Hepatocyte (in vitro differentiated cells): ENCODE data around the gene P2RX4. TPM values are rescaled to one million over a fixed set of nuclear protein-coding genes. Genes with fewer than 3 reads are reported as not detected.
"Not testable (repeated sequence)": the region's sequence is repeated elsewhere in the genome, so short reads cannot be mapped to it uniquely, and the experiment has no call there.

Source experiments
- DNase-seq: peaks from one replicate; pipeline ENCODE4 v3.0.0-alpha.2; 2016; ENCODE audit warnings: low spot score
- H2AFZ ChIP-seq: fragments of 200-600 bp; sonication (generic); 2 replicates; pipeline ENCODE4 v1.6.0; 2016; ENCODE audit warnings: antibody characterized with exemption, mild to moderate bottlenecking
- H3K27ac ChIP-seq: fragments of 200-600 bp; sonication (generic); 2 replicates; pipeline ENCODE4 v1.5.1; 2016; ENCODE audit warnings: mild to moderate bottlenecking
- H3K27me3 ChIP-seq: fragments of 200-600 bp; sonication (generic); 2 replicates; pipeline ENCODE4 v1.6.1; 2016
- H3K36me3 ChIP-seq: fragments of 200-600 bp; sonication (generic); replicated peaks from 2 replicates; pipeline ENCODE4 v1.5.1; 2016; ENCODE audit warnings: low read depth; ENCODE audit not compliant: insufficient read depth
- H3K4me1 ChIP-seq: fragments of 200-600 bp; sonication (generic); 2 replicates; pipeline ENCODE4 v1.5.1; 2016; ENCODE audit warnings: mild to moderate bottlenecking, moderate library complexity; ENCODE audit not compliant: insufficient read depth
- H3K4me2 ChIP-seq: fragments of 200-600 bp; sonication (generic); 2 replicates; pipeline ENCODE4 v1.6.0; 2016
- H3K4me3 ChIP-seq: fragments of 200-600 bp; sonication (generic); 2 replicates; pipeline ENCODE4 v1.5.1; 2016; ENCODE audit warnings: mild to moderate bottlenecking
- H3K79me2 ChIP-seq: fragments of 200-600 bp; sonication (generic); 2 replicates; pipeline ENCODE4 v1.6.0; 2017; ENCODE audit warnings: mild to moderate bottlenecking
- H3K9me2 ChIP-seq: fragments of 200-600 bp; sonication (generic); replicated peaks from 2 replicates; pipeline ENCODE4 v1.6.0; 2017; ENCODE audit warnings: mild to moderate bottlenecking; ENCODE audit not compliant: insufficient read depth
- H3K9me3 ChIP-seq: fragments of 200-600 bp; sonication (generic); 2 replicates; pipeline ENCODE4 v1.5.1; 2016; ENCODE audit warnings: low read depth, mild to moderate bottlenecking
- H4K20me1 ChIP-seq: fragments of 200-600 bp; sonication (generic); 2 replicates; pipeline ENCODE4 v1.6.0; 2016; ENCODE audit warnings: mild to moderate bottlenecking; ENCODE audit not compliant: insufficient read depth, poor library complexity, severe bottlenecking
- EZH2 ChIP-seq: fragments of 200-600 bp; sonication (generic); IDR thresholded peaks from 2 replicates; pipeline ENCODE4 v1.6.1; 2016; ENCODE audit warnings: antibody characterized with exemption, mild to moderate bottlenecking, borderline replicate concordance
- EZH2phosphoT487 ChIP-seq: fragments of 200-600 bp; sonication (generic); IDR thresholded peaks from one replicate; pipeline ENCODE4 v1.6.1; 2018; ENCODE audit warnings: antibody characterized with exemption, mild to moderate bottlenecking, low read depth, moderate library complexity; ENCODE audit not compliant: unreplicated experiment, severe bottlenecking
- WGBS: methylation state at CpG from one replicate; pipeline ENCODE4 v1.1.6; 2016; ENCODE audit warnings: low lambda C conversion rate; ENCODE audit errors: missing lambda C conversion rate; 5-methylcytosine and 5-hydroxymethylcytosine counted together
- polyA plus RNA-seq: library from polyadenylated mRNA; unstranded; fragments of >200 nt; fragmentation: Nextera tagmentation; extraction: Ambion mirVana; gene quantifications from 2 replicates; pipeline ENCODE4 v1.2.1, GENCODE V29; 2016
- total RNA-seq: library from RNA; depleted of rRNA; stranded (reverse); fragments of >200 nt; gene quantifications from 2 replicates; pipeline ENCODE4 v1.2.3, GENCODE V29; 2014

Gene P2RX4
- total and polyA plus RNA-seq, 2 experiments from 2014 or later: 81.8 to 94.6 TPM

DNA sequence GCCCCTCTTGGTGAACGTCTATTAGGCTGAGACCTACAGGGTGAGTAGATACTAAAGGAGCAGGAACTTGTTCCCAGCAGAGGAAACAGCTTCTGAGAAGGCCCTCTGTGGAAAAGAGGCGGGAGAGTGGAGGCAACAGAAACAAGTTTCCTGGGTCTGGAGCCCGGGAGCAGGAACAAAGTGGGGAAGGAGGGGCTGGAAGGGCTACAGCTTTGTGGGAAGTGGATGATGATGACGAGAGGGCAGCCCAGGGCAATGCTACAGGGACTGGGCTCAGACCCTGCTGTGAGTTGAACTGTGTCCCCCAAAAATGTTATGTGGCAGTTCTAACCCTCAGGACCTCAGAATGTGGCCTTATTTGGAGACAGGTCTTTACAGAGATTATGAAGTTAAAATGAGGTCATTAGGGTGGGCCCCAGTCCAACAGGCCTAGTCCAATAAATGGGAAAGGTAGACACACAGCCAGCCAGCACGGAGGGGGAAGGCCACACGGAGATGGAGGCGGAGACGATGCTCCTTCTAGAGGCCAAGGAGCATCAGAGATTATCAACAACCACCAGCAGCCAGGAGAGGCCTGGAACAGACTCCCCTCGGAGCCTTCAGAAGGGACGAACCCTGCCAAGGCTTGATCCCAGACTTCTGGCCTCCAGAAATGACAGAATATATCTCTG, 72.3 kb downstream of the P2RX4 start:
- H2AFZ ChIP-seq: no peak overlapping the region
- H3K9me3 ChIP-seq: no peaks in the 10 kb centered on the region
- DNase-seq: no peak
- WGBS: 87% methylated on average over 10 of the region's 10 CpGs
- no peak overlapping the region for H3K4me2 ChIP-seq
- H3K79me2 ChIP-seq: peaks cover 27% of the 10 kb centered on the region
- TF ChIP-seq EZH2: no peak
- TF ChIP-seq EZH2phosphoT487: no peak
- no peaks in the 10 kb centered on the region for H3K27me3 ChIP-seq
- H4K20me1 ChIP-seq: peaks cover 4% of the 10 kb centered on the region
- H3K36me3 ChIP-seq: no peaks in the 10 kb centered on the region
- H3K4me1 ChIP-seq: no peaks in the 10 kb centered on the region
- H3K27ac ChIP-seq: no peak overlapping the region
- no peaks in the 10 kb centered on the region for H3K9me2 ChIP-seq
- H3K4me3 ChIP-seq: no peak overlapping the region

DNA sequence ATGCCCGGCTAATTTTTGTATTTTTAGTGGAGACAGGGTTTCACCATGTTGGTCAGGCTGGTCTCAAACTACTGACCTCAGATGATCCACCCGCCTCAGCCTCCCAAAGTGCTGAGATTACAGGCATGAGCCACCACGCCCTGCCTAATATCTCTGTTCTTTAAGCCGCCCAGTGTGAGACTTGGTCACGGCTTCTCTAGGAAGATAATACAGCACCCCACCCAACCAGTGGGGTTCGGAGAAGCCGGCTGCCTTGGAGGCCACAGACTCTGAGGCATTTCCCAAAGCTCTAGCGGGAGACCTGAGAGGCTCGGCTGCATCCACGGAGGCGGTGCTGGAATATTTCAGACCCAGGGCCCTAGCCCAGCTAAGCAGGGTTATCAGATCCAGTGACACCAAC, 73.0 kb downstream of the P2RX4 start:
- not testable (repeated sequence) for H4K20me1 ChIP-seq, H3K9me2 ChIP-seq, H3K9me3 ChIP-seq, H2AFZ ChIP-seq, H3K27ac ChIP-seq, DNase-seq, H3K4me1 ChIP-seq, H3K27me3 ChIP-seq, H3K4me2 ChIP-seq, H3K36me3 ChIP-seq, H3K4me3 ChIP-seq
- 93% methylated on average over 11 of the region's 11 CpGs for WGBS
- peaks cover 27% of the 10 kb centered on the region for H3K79me2 ChIP-seq

DNA sequence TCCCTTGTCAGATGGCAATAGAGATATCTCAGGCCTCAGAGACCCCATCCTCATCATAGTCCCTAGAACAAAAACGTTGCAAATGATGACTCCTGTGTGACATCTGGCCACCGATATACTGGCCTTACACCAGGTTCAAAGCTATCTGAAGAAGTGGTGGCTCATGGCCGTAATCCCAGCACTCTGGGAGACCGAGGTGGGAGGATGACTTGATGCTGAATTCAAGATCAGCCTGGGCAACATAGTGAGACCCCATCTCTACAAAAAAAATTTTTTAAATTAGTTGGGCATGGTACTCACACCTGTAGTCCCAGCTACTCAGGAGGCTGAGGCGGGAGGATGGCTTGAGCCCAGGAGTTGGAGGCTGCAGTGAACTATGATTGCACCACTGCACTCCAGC, 73.5 kb downstream of the P2RX4 start:
- Histone ChIP-seq H2AFZ (no peak overlapping the region), H3K4me3 (no peak overlapping the region), H3K27ac (no peak overlapping the region), H4K20me1 (peaks cover 3% of the 10 kb centered on the region), H3K79me2 (peaks cover 27% of the 10 kb centered on the region), H3K4me1 (no peaks in the 10 kb centered on the region), H3K9me2 (no peaks in the 10 kb centered on the region), H3K9me3 (no peaks in the 10 kb centered on the region), H3K4me2 (no peak overlapping the region), H3K27me3 (no peaks in the 10 kb centered on the region), H3K36me3 (no peaks in the 10 kb centered on the region)
- DNase-seq: no peak
- no peak for TF ChIP-seq EZH2
- WGBS: 94% methylated on average over 5 of the region's 5 CpGs

Other genes starting within 250 kb of the P2RX4 start
- gene HNF1A, start 231.6 kb upstream of the P2RX4 start, total RNA-seq: 13.2 and 16.7 TPM in 2 replicates
- gene HNF1A, start 231.6 kb upstream of the P2RX4 start, polyA plus RNA-seq: 17.0 and 23.9 TPM in 2 replicates
- gene C12orf43, start 193.6 kb upstream of the P2RX4 start, total RNA-seq: 11.8 and 17.8 TPM in 2 replicates
- gene C12orf43, start 193.6 kb upstream of the P2RX4 start, polyA plus RNA-seq: 9.2 and 11.3 TPM in 2 replicates
- 0.27 and 0.52 TPM in 2 replicates for gene OASL, start 170.9 kb upstream of the P2RX4 start, total RNA-seq
- gene OASL, start 170.9 kb upstream of the P2RX4 start, polyA plus RNA-seq: 0.13 and 0.47 TPM in 2 replicates
- 0.80 and 0.90 TPM in 2 replicates for gene P2RX7, start 77.3 kb upstream of the P2RX4 start, total RNA-seq
- 1.1 and 1.7 TPM in 2 replicates for gene P2RX7, start 77.3 kb upstream of the P2RX4 start, polyA plus RNA-seq
- 20.2 and 21.5 TPM in 2 replicates for gene CAMKK2, start 86.6 kb downstream of the P2RX4 start, total RNA-seq
- gene CAMKK2, start 86.6 kb downstream of the P2RX4 start, polyA plus RNA-seq: 16.3 and 21.9 TPM in 2 replicates
- gene ANAPC5, start 142.3 kb downstream of the P2RX4 start, total RNA-seq: 108 and 110 TPM in 2 replicates
- gene ANAPC5, start 142.3 kb downstream of the P2RX4 start, polyA plus RNA-seq: 102 and 109 TPM in 2 replicates
- gene RNF34, start 190.0 kb downstream of the P2RX4 start, total RNA-seq: 37.0 and 53.3 TPM in 2 replicates
- 40.2 and 42.2 TPM in 2 replicates for gene RNF34, start 190.0 kb downstream of the P2RX4 start, polyA plus RNA-seq